A549 (cell line): ENCODE measurements around the gene ANAPC15. TPM values are rescaled to one million over a fixed set of nuclear protein-coding genes. Genes with fewer than 3 reads are reported as not detected.
A peak's percentile ranks its signal among the peaks of the same experiment; 100 is the strongest.

ENCODE experiments used
- ATAC-seq, 2 experiments: fragments of 200-7000 bp in 1 of 2; fragments of >200 bp in 1 of 2; cut with Nextera tagmentation in 1 of 2; cut with Tn5 transposase in 1 of 2; 3 replicates each; pipeline versions ENCODE4 v1.8.0 to v1.9.1; 2018 to 2020; ENCODE audit warnings: mild to moderate bottlenecking in 1 of 2, moderate library complexity in 1 of 2
- CTCF ChIA-PET: fragments of 300-600 bp; sonication (Branson Sonifier 250); formaldehyde crosslinking; extraction: SDS; loops from one replicate; lab custom pipeline; 2021; ENCODE audit warnings: antibody characterized with exemption, inconsistent platforms; lab: Yijun Ruan, JAX
- POLR2A ChIA-PET: fragments of 350-600 bp; formaldehyde crosslinking; extraction: SDS; loops from one replicate; lab custom pipeline; 2021; ENCODE audit warnings: antibody characterized with exemption, inconsistent platforms; lab: Yijun Ruan, JAX
- DNase-seq, 2 experiments: peaks; one replicate each; pipeline versions ENCODE4 v3.0.0 to v3.0.0-alpha.2; 2011 to 2016; ENCODE audit warnings: low read depth in 1 of 2, low spot score in 1 of 2
- FAIRE-seq: peaks from 2 replicates; lab custom pipeline; 2011; peaks lifted over from hg19 to GRCh38; lab: Jason Lieb, UNC
- H3K27ac ChIP-seq, 2 experiments: fragments of >200 bp; sonication (Bioruptor Twin); formaldehyde crosslinking; 3 replicates each; pipeline ENCODE4 v1.5.1; 2016 to 2017
- H3K4me1 ChIP-seq: fragments of >200 bp; sonication (Bioruptor Twin); formaldehyde crosslinking; 3 replicates; pipeline ENCODE4 v1.6.1; 2016
- H3K4me2 ChIP-seq: fragments of >200 bp; sonication (Bioruptor Twin); formaldehyde crosslinking; 3 replicates; pipeline ENCODE4 v1.6.1; 2016
- H3K4me3 ChIP-seq: fragments of >200 bp; sonication (Bioruptor Twin); formaldehyde crosslinking; 3 replicates; pipeline ENCODE4 v1.5.1; 2016
- H3K9me3 ChIP-seq: fragments of >200 bp; sonication (Bioruptor Twin); formaldehyde crosslinking; 3 replicates; pipeline ENCODE4 v1.6.1; 2016
- CBX2 ChIP-seq: fragments of 200-600 bp; sonication (generic); IDR thresholded peaks from 2 replicates; pipeline ENCODE4 v1.6.1; 2016; ENCODE audit warnings: low read depth, mild to moderate bottlenecking, borderline replicate concordance
- CEBPB ChIP-seq, 2 experiments: fragments of >200 bp in 1 of 2; sonication (Bioruptor Twin) in 1 of 2; formaldehyde crosslinking in 1 of 2; IDR thresholded peaks; 2 replicates each; pipeline ENCODE4 v1.6.1; 2012 to 2016
- CTCF ChIP-seq: fragments of >200 bp; sonication (Bioruptor Twin); formaldehyde crosslinking; IDR thresholded peaks from 3 replicates; pipeline ENCODE4 v1.5.1; 2016
- ELK1 ChIP-seq: fragments of 150-350 bp; IDR thresholded peaks from 2 replicates; pipeline ENCODE4 v1.6.1; 2014; ENCODE audit warnings: low read depth, mild to moderate bottlenecking, low read length
- FOSL2 ChIP-seq, 2 experiments: fragments of 450-650 bp in 1 of 2; fragments of >200 bp in 1 of 2; sonication (Bioruptor Twin) in 1 of 2; formaldehyde crosslinking; IDR thresholded peaks; 2 replicates each; pipeline versions ENCODE4 v1.5.0 to v1.6.1; 2016 to 2020; ENCODE audit warnings: mild to moderate bottlenecking in 1 of 2, moderate library complexity in 1 of 2
- HES2 ChIP-seq: fragments of >200 bp; sonication (Bioruptor Twin); formaldehyde crosslinking; IDR thresholded peaks from 2 replicates; pipeline ENCODE4 v1.6.1; 2016
- HMGXB4 ChIP-seq: fragments of 250-450 bp; sonication (Bioruptor Pico); IDR thresholded peaks from 2 replicates; pipeline ENCODE4 v1.5.0; 2021; ENCODE audit warnings: mild to moderate bottlenecking, moderate library complexity, borderline replicate concordance
- HOXA7 ChIP-seq: fragments of 250-450 bp; sonication (Bioruptor Pico); IDR thresholded peaks from 2 replicates; pipeline ENCODE4 v1.5.0; 2020; ENCODE audit warnings: mild to moderate bottlenecking, moderate library complexity
- HOXB5 ChIP-seq: fragments of 250-450 bp; sonication (Bioruptor Pico); IDR thresholded peaks from 2 replicates; pipeline ENCODE4 v1.5.0; 2020; ENCODE audit warnings: mild to moderate bottlenecking, moderate library complexity
- KDM5A ChIP-seq: fragments of 200-600 bp; sonication (generic); IDR thresholded peaks from 2 replicates; pipeline ENCODE4 v1.6.1; 2016; ENCODE audit warnings: antibody characterized with exemption, mild to moderate bottlenecking
- MAFK ChIP-seq: fragments of 450-650 bp; IDR thresholded peaks from 2 replicates; pipeline ENCODE4 v1.6.1; 2014; ENCODE audit not compliant: partially characterized antibody
- MAX ChIP-seq: IDR thresholded peaks from 2 replicates; pipeline ENCODE4 v1.6.1; 2012
- MAZ ChIP-seq: fragments of 150-350 bp; IDR thresholded peaks from 2 replicates; pipeline ENCODE4 v1.6.1; 2014; ENCODE audit warnings: antibody characterized with exemption, low read depth, low read length, borderline replicate concordance
- MYC ChIP-seq: IDR thresholded peaks from 2 replicates; pipeline ENCODE4 v1.6.1; 2012; ENCODE audit warnings: mild to moderate bottlenecking, inconsistent platforms, low read length, improper control_type of control experiment, borderline replicate concordance
- NFE2L2 ChIP-seq: fragments of 150-350 bp; conservative IDR thresholded peaks from 2 replicates; pipeline ENCODE4 v1.6.1; 2014; ENCODE audit warnings: low read length
- NR3C1 ChIP-seq: fragments of >200 bp; sonication (Bioruptor Twin); formaldehyde crosslinking; IDR thresholded peaks from 3 replicates; pipeline ENCODE4 v1.6.1; 2017
- PBX3 ChIP-seq: IDR thresholded peaks from 2 replicates; pipeline ENCODE4 v1.6.1; 2012
- PHF8 ChIP-seq: fragments of 200-600 bp; sonication (generic); IDR thresholded peaks from 2 replicates; pipeline ENCODE4 v1.6.1; 2016; ENCODE audit warnings: low read depth, mild to moderate bottlenecking, antibody characterized with exemption, moderate library complexity, borderline replicate concordance
- POLR2A ChIP-seq: IDR thresholded peaks from 2 replicates; pipeline ENCODE4 v1.6.1; 2012; ENCODE audit warnings: mild to moderate bottlenecking, low read length
- POLR2AphosphoS2 ChIP-seq: conservative IDR thresholded peaks from 2 replicates; pipeline ENCODE4 v1.6.1; 2012; ENCODE audit warnings: low read length, improper control_type of control experiment, inconsistent platforms
- RAD21 ChIP-seq, 2 experiments: fragments of >200 bp in 1 of 2; sonication (Bioruptor Twin) in 1 of 2; formaldehyde crosslinking in 1 of 2; IDR thresholded peaks in 1 of 2; conservative IDR thresholded peaks in 1 of 2; 2 replicates in 1 of 2; 3 replicates in 1 of 2; pipeline ENCODE4 v1.6.1; 2012 to 2018; ENCODE audit warnings: inconsistent platforms in 1 of 2
- RARB ChIP-seq: fragments of 250-450 bp; sonication (Bioruptor Pico); IDR thresholded peaks from 2 replicates; pipeline ENCODE4 v1.8.0; 2021; ENCODE audit warnings: mild to moderate bottlenecking, moderate library complexity
- RNF2 ChIP-seq: fragments of 200-600 bp; sonication (generic); IDR thresholded peaks from 2 replicates; pipeline ENCODE4 v1.6.1; 2016; ENCODE audit warnings: low read depth, mild to moderate bottlenecking, antibody characterized with exemption, moderate library complexity, borderline replicate concordance
- SMC3 ChIP-seq: fragments of >200 bp; sonication (Bioruptor Twin); formaldehyde crosslinking; IDR thresholded peaks from 3 replicates; pipeline ENCODE4 v1.6.1; 2018; ENCODE audit warnings: inconsistent platforms
- SREBF2 ChIP-seq: fragments of 450-650 bp; IDR thresholded peaks from 2 replicates; pipeline ENCODE4 v1.6.1; 2014; ENCODE audit warnings: mild to moderate bottlenecking, moderate library complexity
- TFCP2L1 ChIP-seq: fragments of 250-450 bp; sonication (Bioruptor Pico); IDR thresholded peaks from 2 replicates; pipeline ENCODE4 v1.5.0; 2021; ENCODE audit warnings: mild to moderate bottlenecking
- WGBS: methylation state at CpG from one replicate; pipeline ENCODE4 v1.1.6; 2017; ENCODE audit errors: missing lambda C conversion rate; 5-methylcytosine and 5-hydroxymethylcytosine counted together
- polyA plus RNA-seq, 4 experiments: library from polyadenylated mRNA; depleted of rRNA in 3 of 4; stranded (reverse); fragments of >200 nt; fragmentation: RNase III in 1 of 4; extraction: RNeasy Plus Mini Kit Qiagen cat#74134 plus additional on column Dnase treatment in 1 of 4; gene quantifications; 2 replicates in 3 of 4; 3 replicates in 1 of 4; pipeline ENCODE4 v1.2.3, GENCODE V29; 2011 to 2017

The ANAPC15 gene
- polyA plus RNA-seq, 2 of the 4 experiments (the other 2 are of a cell fraction) = 88.2 to 96.2 TPM

GRCh38 chr11:72100009-72100408 is 12.5 kb downstream of the ANAPC15 start:
- H3K4me3 ChIP-seq = no peak overlapping the region
- TF ChIP-seq SREBF2 (no peak), HES2 (no peak), MAFK (no peak), PBX3 (no peak), CBX2 (no peak), MAX (no peak), HOXA7 (CRISPR knock-in tag) (no peak), ELK1 (no peak), FOSL2 (IDR thresholded peaks at IDR 0.05) (no peak), FOSL2 (CRISPR knock-in tag; IDR thresholded peaks at IDR 0.05) (no peak), RNF2 (no peak), POLR2A (no peak), SMC3 (no peak), RARB (no peak), TFCP2L1 (CRISPR knock-in tag) (no peak), CEBPB (IDR thresholded peaks at IDR 0.05) (no peak), NR3C1 (no peak), POLR2AphosphoS2 (no peak), PHF8 (no peak), RAD21 (conservative IDR thresholded peaks at IDR 0.05 in 1 of 2, IDR thresholded peaks at IDR 0.05 in 1 of 2) (no peak)
- TF ChIP-seq, all 56 proteins: peak for 0
- Histone ChIP-seq H3K9me3 (no peaks in the 10 kb centered on the region), H3K27ac (no peak overlapping the region), H3K4me2 (no peak overlapping the region), H3K4me1 (peaks cover 14% of the 10 kb centered on the region)
- ATAC-seq (no peak), FAIRE-seq (no peak), DNase-seq (no peak)
- WGBS = 88% methylated on average over 3 of the region's 3 CpGs
- ChIA-PET CTCF (interaction anchor here (0.6 to 14.0 kb wide), 13 partner anchors 8 to 261 kb away, joined by 3 to 354 read pairs (median 4); no protein-coding TSS in a partner anchor), POLR2A (interaction anchor here (0.5 kb wide), 1 partner anchor 40 kb away, joined by 3 read pairs; no protein-coding TSS in a partner anchor)

- Histone ChIP-seq H3K4me2 (no peak overlapping the region), H3K9me3 (no peaks in the 10 kb centered on the region), H3K4me3 (no peak overlapping the region), H3K4me1 (peaks cover 14% of the 10 kb centered on the region), H3K27ac (no peak overlapping the region)
- ATAC-seq (no peak), FAIRE-seq (no peak), DNase-seq (no peak)
- ChIA-PET CTCF (interaction anchor here (0.8 to 14.0 kb wide), 11 partner anchors 8 to 332 kb away, joined by 3 to 354 read pairs (median 4); no protein-coding TSS in a partner anchor), POLR2A (no interaction called here)
- TF ChIP-seq MYC (no peak), POLR2A (no peak), NFE2L2 (no peak), KDM5A (no peak)
- WGBS = 93% methylated on average over 2 of the region's 3 CpGs
Observed at GRCh38 chr11:72098741-72099140, 13.8 kb downstream of the ANAPC15 start.

- Histone ChIP-seq H3K27ac (peak overlapping the region in 1 of 2 experiments; percentile 29; a peak in 2 of 6 replicates), H3K4me3 (no peak overlapping the region), H3K9me3 (no peaks in the 10 kb centered on the region), H3K4me1 (peaks cover 6% of the 10 kb centered on the region), H3K4me2 (no peak overlapping the region)
- ATAC-seq (peak; percentile 94 to 95), FAIRE-seq (no peak), DNase-seq (peak; percentile 67 to 84)
- CTCF ChIA-PET = interaction anchor here (0.5 to 14.0 kb wide), 36 partner anchors 9 to 340 kb away, joined by 3 to 354 read pairs (median 4); partner anchors contain the start of genes LAMTOR1 and TOMT
- WGBS = 28% methylated on average over 4 of the region's 4 CpGs
- POLR2A ChIA-PET = interaction anchor here (1.0 to 1.3 kb wide), 4 partner anchors 9 to 66 kb away, joined by 3 to 6 read pairs (median 3); partner anchors contain the start of gene ANAPC15
- TF ChIP-seq NR3C1 = no peak
- no peak for TF ChIP-seq MAZ
- no peak for TF ChIP-seq HMGXB4 (CRISPR knock-in tag)
- no peak for TF ChIP-seq KDM5A
- TF ChIP-seq SMC3 = peak; percentile 92
- TF ChIP-seq ELK1 = no peak
- TF ChIP-seq CTCF = peak; percentile 86
- peak; percentile 75 to 83 for TF ChIP-seq RAD21 (conservative IDR thresholded peaks at IDR 0.05 in 1 of 2, IDR thresholded peaks at IDR 0.05 in 1 of 2)
- TF ChIP-seq HOXB5 = no peak
Observed at GRCh38 chr11:72091292-72091691, 21.2 kb downstream of the ANAPC15 start.
